GM21367 (cell line): ENCODE data around the gene CEP104.

Source experiments
- ATAC-seq: cut with Tn5 transposase; IDR thresholded peaks from one replicate; pipeline ENCODE4 v1.9.1; 2021; ENCODE audit not compliant: unreplicated experiment

CEP104 gene

GRCh38 chr1:3779912-3780416 is 77.0 kb downstream of the CEP104 start:
- no peak for ATAC-seq

- ATAC-seq, result no peak
Observed at GRCh38 chr1:3779265-3779911, 77.6 kb downstream of the CEP104 start.

GRCh38 chr1:3778590-3779264 is 78.3 kb downstream of the CEP104 start:
- ATAC-seq, result no peak

GRCh38 chr1:3777647-3778589 is 79.1 kb downstream of the CEP104 start:
- no peak for ATAC-seq

GRCh38 chr1:3777078-3777547 is 79.9 kb downstream of the CEP104 start:
- no peak for ATAC-seq

- no peak for ATAC-seq
Observed at GRCh38 chr1:3776231-3776961, 80.6 kb downstream of the CEP104 start.

GRCh38 chr1:3775490-3776230 is 81.4 kb downstream of the CEP104 start:
- ATAC-seq, result no peak

GRCh38 chr1:3774946-3775489 is 82.0 kb downstream of the CEP104 start:
- ATAC-seq, result no peak

- ATAC-seq, result no peak
Observed at GRCh38 chr1:3774276-3774945, 82.6 kb downstream of the CEP104 start.

- ATAC-seq, result no peak
Observed at GRCh38 chr1:3773572-3774275, 83.3 kb downstream of the CEP104 start.

- ATAC-seq, result peak; percentile 15
Observed at GRCh38 chr1:3772715-3773571, 84.1 kb downstream of the CEP104 start, which contains the start of gene SMIM1. TSS of gene SMIM1 (plus strand) at chr1:3772749. CDS start at chr1:3775374, 2,625 bp downstream.

- ATAC-seq, result peak; percentile 55
Observed at GRCh38 chr1:3772027-3772714, 84.8 kb downstream of the CEP104 start.

- ATAC-seq, result no peak
Observed at GRCh38 chr1:3771108-3772026, 85.6 kb downstream of the CEP104 start.

GRCh38 chr1:3770047-3770765 is 86.8 kb downstream of the CEP104 start:
- no peak for ATAC-seq

GRCh38 chr1:3768811-3769390 is 88.1 kb downstream of the CEP104 start:
- ATAC-seq, result no peak
